GM18951 (cell line): ENCODE results near the gene ZNF862.

ENCODE experiments used
- POLR2A ChIP-seq: IDR thresholded peaks from 4 replicates; pipeline ENCODE4 v1.6.1; 2011; ENCODE audit warnings: mild to moderate bottlenecking; ENCODE audit not compliant: insufficient read length, insufficient read depth; ENCODE audit errors: extremely low read depth
- in situ Hi-C: fragments of 300-500 bp; cut with MboI; formaldehyde crosslinking; loops from one replicate; pipeline ENCODE4 v1.12.0; 2022; ENCODE audit warnings: low sequenced_read_pairs, mixed read lengths, inconsistent platforms; ENCODE audit not compliant: unreplicated experiment

Gene ZNF862

DNA sequence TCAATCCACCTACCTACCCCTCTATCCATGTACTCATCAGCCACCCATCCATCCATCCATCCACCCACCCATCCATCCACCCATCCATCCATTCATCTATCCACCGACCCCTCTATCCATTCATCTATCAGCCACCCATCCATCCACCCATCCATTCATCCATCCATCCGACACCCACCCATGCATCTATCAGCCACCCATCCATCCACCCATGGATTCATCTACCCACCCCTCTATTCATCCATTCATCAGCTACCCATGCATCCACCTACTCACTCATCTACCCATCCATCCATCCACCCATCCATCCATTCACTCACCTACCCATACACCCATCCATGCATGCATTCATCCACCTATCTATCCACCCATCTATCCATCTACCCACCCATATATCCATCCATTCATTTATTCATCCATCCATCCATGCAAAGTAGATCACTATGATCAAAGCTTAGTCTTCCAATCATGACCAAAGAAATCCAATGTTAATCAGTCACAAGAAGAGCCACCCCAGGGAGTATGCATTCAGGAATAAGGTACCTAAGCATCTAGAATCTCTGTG is 37.1 kb upstream of the ZNF862 start:
- TF ChIP-seq POLR2A: no peak
- in situ Hi-C loops: no loop called here

DNA sequence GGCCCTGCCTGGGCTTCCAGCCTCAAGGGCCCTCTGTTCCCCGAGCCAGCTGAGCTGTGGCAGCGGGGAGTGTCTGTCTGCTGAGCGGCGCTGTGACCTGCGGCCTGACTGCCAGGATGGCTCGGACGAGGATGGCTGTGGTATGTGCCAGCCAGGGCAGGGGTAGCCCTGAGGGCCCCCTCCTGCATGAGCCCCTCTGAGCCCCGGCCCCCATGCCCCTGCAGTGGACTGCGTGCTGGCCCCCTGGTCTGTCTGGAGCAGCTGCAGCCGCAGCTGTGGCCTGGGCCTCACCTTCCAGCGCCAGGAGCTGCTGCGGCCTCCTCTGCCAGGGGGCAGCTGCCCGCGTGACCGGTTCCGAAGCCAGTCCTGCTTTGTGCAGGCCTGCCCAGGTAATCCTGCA is 36.4 kb upstream of the ZNF862 start:
- no peak for TF ChIP-seq POLR2A
- in situ Hi-C loops: no loop called here

DNA sequence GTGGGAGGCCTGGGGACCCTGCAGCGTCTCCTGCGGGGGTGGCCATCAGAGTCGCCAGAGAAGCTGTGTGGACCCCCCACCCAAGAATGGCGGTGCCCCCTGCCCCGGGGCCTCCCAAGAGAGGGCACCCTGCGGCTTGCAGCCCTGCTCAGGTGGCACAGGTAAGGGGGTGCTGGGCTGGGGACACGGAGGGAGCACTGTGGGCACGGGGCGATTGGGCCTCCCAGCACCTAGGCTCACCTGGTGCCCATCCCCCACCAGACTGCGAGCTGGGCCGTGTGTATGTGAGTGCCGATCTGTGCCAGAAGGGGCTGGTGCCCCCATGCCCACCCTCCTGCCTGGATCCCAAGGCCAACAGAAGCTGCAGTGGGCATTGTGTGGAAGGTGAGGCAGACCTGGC is 35.2 kb upstream of the ZNF862 start:
- in situ Hi-C loops: no loop called here
- TF ChIP-seq POLR2A: no peak

DNA sequence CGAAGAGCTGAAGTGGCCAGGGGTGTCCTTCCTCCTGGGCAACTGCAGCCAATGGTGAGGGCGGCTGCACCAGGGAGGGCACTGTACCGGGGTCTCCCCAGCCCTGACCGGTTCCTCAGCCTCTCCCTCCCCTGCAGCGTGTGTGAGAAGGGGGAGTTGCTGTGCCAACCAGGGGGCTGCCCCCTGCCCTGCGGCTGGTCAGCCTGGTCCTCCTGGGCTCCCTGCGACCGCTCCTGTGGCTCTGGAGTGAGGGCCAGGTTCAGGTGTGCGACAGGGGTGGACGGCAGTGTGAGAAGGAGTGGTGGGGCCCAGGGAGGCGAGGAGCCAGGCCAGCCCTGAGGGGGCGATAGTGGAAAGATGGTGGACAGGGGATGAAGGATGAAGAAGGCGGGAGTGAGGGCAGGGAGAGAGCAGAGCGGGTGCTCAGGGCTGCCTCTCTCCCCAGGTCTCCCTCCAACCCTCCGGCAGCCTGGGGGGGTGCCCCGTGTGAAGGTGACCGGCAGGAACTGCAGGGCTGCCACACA is 34.6 kb upstream of the ZNF862 start:
- in situ Hi-C loops: no loop called here
- TF ChIP-seq POLR2A: no peak

DNA sequence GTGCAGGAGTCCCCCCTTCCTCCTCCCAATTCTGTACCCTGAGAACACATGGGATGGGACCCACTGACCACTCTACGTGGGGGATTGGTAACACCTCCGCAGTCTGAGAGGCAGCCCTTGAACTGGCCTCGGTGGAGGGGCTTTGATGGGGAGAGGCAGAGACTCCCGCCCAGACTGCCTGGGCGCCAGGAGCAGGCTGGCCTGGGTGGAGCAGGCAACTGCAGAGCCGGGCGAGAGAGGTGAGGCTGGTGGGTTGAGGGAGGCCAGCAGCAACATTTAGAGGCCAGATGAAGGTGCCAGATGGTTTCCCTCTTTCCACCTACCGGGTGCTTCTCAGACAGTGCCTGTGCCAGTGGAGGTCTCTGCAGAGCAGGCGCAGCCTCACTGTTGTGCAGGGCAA is 34.1 kb upstream of the ZNF862 start:
- in situ Hi-C loops: no loop called here
- no peak for TF ChIP-seq POLR2A

DNA sequence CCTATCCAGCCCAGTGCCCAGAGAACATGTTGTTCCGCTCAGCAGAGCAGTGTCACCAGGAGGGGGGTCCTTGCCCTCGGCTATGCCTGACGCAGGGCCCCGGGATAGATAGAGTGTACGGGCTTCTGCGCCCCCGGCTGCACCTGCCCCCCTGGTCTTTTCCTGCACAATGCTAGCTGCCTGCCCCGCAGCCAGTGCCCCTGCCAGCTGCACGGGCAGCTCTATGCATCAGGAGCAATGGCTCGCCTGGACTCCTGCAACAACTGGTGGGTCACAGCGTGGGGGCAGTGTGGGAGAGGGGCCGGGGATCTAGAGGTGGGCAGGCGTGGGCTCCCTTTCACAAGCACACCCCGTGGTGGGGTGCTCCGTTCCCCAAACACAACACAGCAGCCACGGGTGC is 31.4 kb upstream of the ZNF862 start:
- in situ Hi-C loops: no loop called here
- no peak for TF ChIP-seq POLR2A

DNA sequence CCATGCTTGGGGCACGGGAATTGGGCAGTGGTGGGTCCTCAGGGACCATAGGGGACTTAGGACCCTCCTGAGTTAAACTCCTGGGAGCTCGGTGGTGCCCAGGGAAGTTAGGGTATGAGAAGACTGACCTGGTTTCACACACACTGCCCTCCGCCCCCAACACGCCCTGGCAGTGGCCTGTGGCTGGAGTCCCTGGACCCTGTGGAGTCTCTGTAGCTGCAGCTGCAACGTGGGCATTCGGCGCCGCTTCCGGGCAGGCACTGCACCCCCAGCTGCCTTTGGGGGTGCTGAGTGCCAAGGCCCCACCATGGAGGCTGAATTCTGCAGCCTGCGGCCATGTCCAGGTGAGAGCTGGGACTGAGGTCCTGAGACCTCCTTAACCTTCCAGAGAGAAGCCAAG is 29.9 kb upstream of the ZNF862 start:
- no peak for TF ChIP-seq POLR2A
- in situ Hi-C loops: no loop called here

DNA sequence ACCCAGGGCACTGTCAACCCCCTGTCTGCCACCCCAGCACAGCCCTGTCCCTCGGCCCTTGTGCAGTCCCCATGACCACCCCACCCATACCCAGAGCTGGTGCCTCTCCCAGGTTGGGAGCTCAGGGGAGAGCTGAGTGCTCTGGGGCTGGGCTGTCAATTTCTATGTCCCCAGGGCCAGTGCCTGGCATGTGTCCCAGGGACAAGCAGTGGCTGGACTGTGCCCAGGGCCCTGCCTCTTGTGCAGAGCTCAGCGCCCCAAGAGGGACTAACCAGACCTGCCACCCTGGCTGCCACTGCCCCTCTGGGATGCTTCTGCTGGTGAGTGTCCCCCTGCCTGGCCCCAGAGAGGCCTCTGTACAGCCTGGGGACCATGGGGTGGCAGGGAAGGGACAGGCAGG is 29.0 kb upstream of the ZNF862 start:
- TF ChIP-seq POLR2A: no peak
- in situ Hi-C loops: no loop called here

DNA sequence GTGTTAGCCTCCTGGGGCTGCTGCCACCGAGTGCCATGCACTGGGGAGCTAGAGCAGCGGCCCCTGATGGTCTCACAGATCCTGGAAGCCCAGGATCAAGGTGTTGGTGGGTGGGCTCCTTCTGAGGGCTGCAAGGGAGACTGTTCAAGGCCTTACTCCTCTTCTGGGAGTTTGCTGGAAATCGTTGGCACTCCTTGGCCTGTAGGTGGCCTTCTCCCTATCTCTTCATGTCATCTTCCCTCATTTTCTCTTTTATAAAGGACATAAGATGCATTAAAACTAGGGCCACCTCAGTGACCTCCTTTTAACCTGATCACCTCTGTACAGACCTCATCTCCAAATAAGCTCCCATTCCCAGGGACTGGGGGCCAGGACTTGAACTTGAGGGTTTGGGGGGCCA is 27.0 kb upstream of the ZNF862 start:
- in situ Hi-C loops: no loop called here
- TF ChIP-seq POLR2A: no peak

DNA sequence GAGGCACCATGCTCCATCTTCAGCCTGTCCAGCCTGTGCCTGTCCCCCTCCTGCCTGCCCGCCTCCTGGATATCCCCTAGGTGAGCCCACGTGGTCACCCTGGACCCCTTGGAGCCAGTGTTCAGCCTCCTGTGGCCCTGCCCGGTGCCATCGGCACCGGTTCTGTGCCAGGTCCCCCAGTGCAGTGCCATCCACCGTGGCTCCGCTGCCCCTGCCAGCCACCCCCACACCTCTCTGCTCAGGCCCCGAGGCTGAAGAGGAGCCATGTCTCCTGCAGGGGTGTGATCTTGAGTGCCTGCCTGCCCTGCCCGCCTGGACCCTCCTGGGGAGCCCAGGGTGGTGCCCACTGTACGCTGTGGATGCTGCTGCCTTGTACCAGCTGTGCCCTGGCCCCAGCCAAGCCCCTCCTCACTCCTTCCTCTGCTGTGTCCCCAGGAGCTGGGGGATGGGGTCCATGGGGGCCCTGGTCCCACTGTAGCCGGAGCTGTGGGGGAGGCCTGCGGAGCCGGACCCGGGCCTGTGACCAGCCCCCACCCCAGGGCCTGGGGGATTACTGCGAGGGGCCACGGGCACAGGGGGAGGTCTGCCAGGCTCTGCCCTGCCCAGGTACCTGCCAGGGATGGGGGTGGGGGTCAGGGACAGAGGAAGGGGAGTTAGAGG is 26.2 kb upstream of the ZNF862 start:
- in situ Hi-C loops: no loop called here
- TF ChIP-seq POLR2A: no peak

DNA sequence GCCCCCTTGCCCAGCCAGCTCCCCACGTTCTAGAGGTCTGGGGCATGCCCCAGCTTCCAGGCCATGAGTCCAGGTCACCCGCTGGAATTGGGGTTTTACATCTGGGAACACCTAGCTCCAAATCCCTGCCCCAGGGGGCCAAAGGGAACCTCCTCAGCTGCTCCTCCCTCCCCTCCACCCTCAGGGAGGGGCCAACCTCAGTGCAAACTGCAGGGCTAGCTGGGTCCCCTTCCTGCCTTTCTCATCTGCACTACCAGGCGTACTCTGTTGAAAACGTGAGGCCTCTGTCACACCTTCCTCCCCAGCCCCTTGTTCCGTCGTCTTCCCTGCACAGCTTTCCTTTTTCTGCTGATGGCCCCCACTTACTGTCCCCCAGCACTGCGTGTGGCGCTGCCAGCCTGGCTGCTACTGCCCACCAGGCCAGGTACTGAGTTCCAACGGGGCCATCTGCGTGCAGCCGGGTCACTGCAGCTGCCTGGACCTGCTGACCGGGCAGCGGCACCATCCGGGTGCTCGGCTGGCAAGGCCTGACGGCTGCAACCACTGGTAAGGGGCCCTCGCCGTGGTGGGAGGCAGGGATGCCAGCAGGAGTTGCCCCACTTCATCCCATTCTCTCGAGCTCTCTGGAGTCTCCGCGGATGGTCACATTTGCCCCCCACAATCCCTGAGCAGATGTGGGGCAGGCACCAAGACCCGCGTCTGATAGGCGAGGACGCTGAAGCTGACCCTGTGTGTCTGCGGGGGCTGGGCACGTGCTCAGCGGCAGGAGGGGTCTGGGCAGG is 24.7 kb upstream of the ZNF862 start:
- TF ChIP-seq POLR2A: no peak
- in situ Hi-C loops: no loop called here

DNA sequence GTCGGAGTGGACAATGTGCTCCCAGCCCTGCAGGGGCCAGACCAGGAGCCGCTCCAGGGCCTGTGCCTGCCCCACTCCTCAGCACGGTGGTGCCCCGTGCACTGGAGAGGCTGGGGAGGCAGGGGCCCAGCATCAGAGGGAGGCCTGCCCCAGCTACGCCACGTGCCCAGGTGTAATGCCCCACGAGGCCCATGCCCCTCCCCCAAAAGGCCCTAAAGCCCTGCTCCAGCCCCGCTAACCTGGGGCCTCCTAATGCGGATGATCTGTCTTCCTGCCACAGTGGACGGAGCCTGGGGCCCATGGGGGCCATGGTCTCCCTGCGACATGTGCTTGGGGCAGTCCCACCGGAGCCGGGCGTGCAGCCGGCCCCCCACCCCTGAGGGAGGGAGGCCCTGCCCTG is 23.7 kb upstream of the ZNF862 start:
- no peak for TF ChIP-seq POLR2A
- in situ Hi-C loops: no loop called here

DNA sequence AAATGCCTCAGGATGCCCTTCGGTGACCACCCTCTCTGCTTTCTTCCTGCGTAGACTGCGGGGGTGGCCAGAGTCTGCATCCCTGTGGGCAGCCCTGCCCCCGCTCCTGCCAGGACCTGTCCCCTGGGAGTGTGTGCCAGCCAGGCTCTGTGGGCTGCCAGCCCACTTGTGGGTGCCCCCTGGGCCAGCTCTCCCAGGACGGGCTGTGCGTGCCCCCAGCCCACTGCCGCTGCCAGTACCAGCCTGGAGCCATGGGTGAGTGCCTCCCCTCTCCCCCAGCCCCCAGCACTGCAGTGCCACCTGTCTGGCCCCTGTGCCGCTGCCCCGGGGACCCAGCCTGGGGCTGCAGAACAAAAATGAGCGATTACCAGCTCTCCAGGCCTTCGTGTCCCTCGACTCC is 23.1 kb upstream of the ZNF862 start:
- no peak for TF ChIP-seq POLR2A
- in situ Hi-C loops: no loop called here

DNA sequence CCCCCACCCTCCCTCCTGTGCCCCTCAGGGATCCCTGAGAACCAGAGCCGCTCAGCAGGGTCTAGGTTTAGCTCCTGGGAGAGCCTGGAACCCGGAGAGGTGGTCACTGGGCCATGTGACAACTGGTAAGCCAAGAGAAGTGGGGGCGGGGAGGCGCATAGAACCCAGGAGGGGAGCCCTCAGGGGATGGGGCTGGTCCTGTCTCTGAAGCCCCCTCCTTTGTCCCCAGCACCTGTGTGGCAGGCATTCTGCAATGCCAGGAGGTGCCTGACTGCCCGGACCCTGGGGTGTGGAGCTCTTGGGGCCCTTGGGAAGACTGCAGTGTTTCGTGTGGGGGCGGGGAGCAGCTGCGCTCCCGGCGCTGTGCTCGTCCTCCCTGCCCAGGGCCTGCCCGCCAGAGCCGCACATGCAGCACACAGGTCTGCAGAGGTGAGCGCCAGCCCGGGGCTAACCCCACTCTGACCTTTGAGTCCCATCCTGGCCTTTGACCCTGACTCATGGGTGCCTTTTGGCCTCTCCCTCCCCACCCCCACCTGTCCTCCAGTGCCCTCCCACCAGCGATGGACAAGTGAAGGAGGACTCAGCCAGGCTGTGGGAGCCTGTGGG is 22.4 kb upstream of the ZNF862 start:
- TF ChIP-seq POLR2A: no peak
- in situ Hi-C loops: no loop called here

DNA sequence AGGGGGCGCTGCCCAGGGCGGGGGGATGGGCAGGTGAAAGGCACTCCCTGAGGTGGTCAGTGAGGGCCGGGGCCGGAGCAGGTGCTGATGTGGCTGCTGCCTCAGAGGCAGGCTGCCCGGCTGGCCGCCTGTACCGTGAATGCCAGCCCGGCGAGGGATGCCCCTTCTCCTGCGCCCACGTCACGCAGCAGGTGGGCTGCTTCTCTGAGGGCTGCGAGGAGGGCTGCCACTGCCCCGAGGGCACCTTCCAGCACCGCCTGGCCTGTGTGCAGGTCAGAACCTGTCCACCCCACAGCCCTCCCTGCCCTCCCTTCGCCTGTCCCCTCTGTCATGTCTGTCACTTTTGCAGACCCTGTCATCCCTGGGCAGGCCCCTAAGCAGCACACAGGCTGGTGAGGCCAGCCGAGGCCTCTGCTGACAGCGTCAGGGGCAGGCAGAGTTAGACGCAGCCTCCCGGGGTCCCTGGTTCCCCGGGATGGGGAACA is 21.9 kb upstream of the ZNF862 start:
- in situ Hi-C loops: no loop called here
- no peak for TF ChIP-seq POLR2A
